ENCODE measurements around the gene CEBPA. TPM values are rescaled to one million over a fixed set of nuclear protein-coding genes. Genes with fewer than 3 reads are reported as not detected.

Gene CEBPA
- total RNA-seq, 1 donor from 2014 or later: 18.3 TPM

Other genes with a start within 250 kb of the CEBPA start
- 0.84 TPM for gene RHPN2, start 237.6 kb downstream of the CEBPA start, total RNA-seq
- gene GPATCH1, start 221.4 kb downstream of the CEBPA start, total RNA-seq: 3.9 TPM
- gene WDR88, start 170.4 kb downstream of the CEBPA start, total RNA-seq: not detected
- gene LRP3, start 108.2 kb downstream of the CEBPA start, total RNA-seq: 3.9 TPM
- gene SLC7A10, start 76.7 kb downstream of the CEBPA start, total RNA-seq: not detected
- 26.5 TPM for gene CEBPG, start 71.2 kb upstream of the CEBPA start, total RNA-seq
- gene PEPD, start 219.3 kb upstream of the CEBPA start, total RNA-seq: 52.4 TPM